ENCODE results near the gene KLHL29.
"Not testable (repeated sequence)": the region's sequence is repeated elsewhere in the genome, so short reads cannot be mapped to it uniquely, and the experiment has no call there.

The KLHL29 gene

GRCh38 chr2:23373666-23374065 lies 11.3 kb upstream of the KLHL29 start:
- no peak for DNase-seq

GRCh38 chr2:23375448-23375847 lies 9.5 kb upstream of the KLHL29 start:
- DNase-seq = no peak

GRCh38 chr2:23376075-23376474 lies 8.9 kb upstream of the KLHL29 start:
- no peak for DNase-seq

- DNase-seq = no peak
These were observed 8.0 kb upstream of the KLHL29 start for GRCh38 chr2:23376972-23377371.

- DNase-seq = no peak
These were observed 7.2 kb upstream of the KLHL29 start for GRCh38 chr2:23377771-23378170.

GRCh38 chr2:23378496-23378895 lies 6.5 kb upstream of the KLHL29 start:
- DNase-seq = no peak

GRCh38 chr2:23379220-23379695 lies 5.7 kb upstream of the KLHL29 start:
- DNase-seq = no peak

- no peak for DNase-seq
These were observed 4.4 kb upstream of the KLHL29 start for GRCh38 chr2:23380562-23381065.

GRCh38 chr2:23381084-23381483 lies 3.9 kb upstream of the KLHL29 start:
- no peak for DNase-seq

GRCh38 chr2:23381485-23381884 lies 3.5 kb upstream of the KLHL29 start:
- no peak for DNase-seq

GRCh38 chr2:23383100-23383499 lies 1.9 kb upstream of the KLHL29 start:
- no peak for DNase-seq

GRCh38 chr2:23385351-23385747 lies 370 bp downstream of the KLHL29 start:
- no peak for DNase-seq

GRCh38 chr2:23385748-23386338 lies 864 bp downstream of the KLHL29 start:
- DNase-seq = no peak

GRCh38 chr2:23386339-23387220 lies 1.6 kb downstream of the KLHL29 start:
- no peak for DNase-seq

- DNase-seq = no peak
These were observed 2.2 kb downstream of the KLHL29 start for GRCh38 chr2:23387221-23387550.

- DNase-seq = no peak
These were observed 2.9 kb downstream of the KLHL29 start for GRCh38 chr2:23387845-23388244.

GRCh38 chr2:23388294-23388693 lies 3.3 kb downstream of the KLHL29 start:
- DNase-seq = no peak

- DNase-seq = no peak
These were observed 4.0 kb downstream of the KLHL29 start for GRCh38 chr2:23388756-23389514.

- no peak for DNase-seq
These were observed 5.2 kb downstream of the KLHL29 start for GRCh38 chr2:23390152-23390551.

GRCh38 chr2:23391237-23391736 lies 6.3 kb downstream of the KLHL29 start:
- DNase-seq = not testable (repeated sequence)

GRCh38 chr2:23393722-23394121 lies 8.7 kb downstream of the KLHL29 start:
- no peak for DNase-seq

GRCh38 chr2:23394700-23395099 lies 9.7 kb downstream of the KLHL29 start:
- no peak for DNase-seq

GRCh38 chr2:23397478-23397877 lies 12.5 kb downstream of the KLHL29 start:
- no peak for DNase-seq

All from NCI-H1930 (cell line).